GM13976 (cell line): ENCODE measurements around the gene SMIM12.

Experiments used
- DNase-seq: peaks from one replicate; pipeline ENCODE4 v3.0.0; 2012; ENCODE audit warnings: low spot score
- in situ Hi-C: fragments of 300-500 bp; cut with MboI; formaldehyde crosslinking; loops from one replicate; pipeline ENCODE4 v1.12.0; 2022; ENCODE audit warnings: low sequenced_read_pairs, mixed read lengths, inconsistent platforms; ENCODE audit not compliant: unreplicated experiment
- TF ChIP-seq, protein P1 (sequence below): IDR thresholded peaks from 2 replicates; pipeline ENCODE4 v1.5.1; 2012; ENCODE audit warnings: borderline replicate concordance, mild to moderate bottlenecking; ENCODE audit not compliant: insufficient read depth; ENCODE audit errors: extremely low read depth, missing control alignments, control extremely low read depth

SMIM12 gene

DNA sequence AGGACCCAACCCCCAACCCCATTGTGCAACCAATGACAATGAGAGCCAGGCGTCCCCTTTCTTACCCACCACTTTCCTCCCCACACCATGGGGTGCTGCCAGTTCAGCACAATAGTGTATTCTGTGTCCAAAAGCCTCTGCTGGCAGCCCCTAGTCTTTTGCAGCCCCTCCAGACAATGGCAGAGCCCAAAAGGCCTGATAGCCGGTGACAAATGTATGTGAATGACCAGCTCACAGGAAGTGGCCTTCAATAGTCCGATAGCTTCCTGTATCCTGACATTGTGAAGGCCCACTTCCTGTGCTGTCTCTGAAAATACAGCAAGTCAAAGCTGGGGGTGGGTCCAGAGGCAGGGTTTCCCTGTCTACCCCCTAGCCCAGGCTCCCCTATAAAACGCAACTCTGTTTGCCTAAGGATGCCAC is 16.6 kb downstream of the SMIM12 start:
- in situ Hi-C loops = no loop called here
- no peak for DNase-seq
- TF ChIP-seq, protein P1, sequence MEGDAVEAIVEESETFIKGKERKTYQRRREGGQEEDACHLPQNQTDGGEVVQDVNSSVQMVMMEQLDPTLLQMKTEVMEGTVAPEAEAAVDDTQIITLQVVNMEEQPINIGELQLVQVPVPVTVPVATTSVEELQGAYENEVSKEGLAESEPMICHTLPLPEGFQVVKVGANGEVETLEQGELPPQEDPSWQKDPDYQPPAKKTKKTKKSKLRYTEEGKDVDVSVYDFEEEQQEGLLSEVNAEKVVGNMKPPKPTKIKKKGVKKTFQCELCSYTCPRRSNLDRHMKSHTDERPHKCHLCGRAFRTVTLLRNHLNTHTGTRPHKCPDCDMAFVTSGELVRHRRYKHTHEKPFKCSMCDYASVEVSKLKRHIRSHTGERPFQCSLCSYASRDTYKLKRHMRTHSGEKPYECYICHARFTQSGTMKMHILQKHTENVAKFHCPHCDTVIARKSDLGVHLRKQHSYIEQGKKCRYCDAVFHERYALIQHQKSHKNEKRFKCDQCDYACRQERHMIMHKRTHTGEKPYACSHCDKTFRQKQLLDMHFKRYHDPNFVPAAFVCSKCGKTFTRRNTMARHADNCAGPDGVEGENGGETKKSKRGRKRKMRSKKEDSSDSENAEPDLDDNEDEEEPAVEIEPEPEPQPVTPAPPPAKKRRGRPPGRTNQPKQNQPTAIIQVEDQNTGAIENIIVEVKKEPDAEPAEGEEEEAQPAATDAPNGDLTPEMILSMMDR = no peak

DNA sequence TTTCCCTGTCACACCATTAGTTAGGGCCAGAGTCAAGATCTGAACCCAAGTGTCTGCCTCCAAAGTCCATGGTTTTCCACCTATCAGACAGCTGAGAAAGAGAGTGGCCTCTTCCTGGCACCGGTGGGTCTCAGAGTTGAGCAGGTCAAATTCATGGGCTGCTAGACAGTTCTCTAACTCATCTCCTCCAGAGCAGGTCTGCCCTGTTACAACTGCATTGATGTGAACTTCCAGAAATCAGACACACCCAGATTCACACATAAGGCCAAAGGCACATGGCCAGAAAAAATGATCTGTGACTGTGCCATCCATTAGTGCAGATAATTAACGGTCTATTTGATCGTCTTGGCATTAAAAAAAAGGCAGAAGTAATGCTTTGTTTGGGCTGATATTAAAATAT is 17.5 kb downstream of the SMIM12 start:
- DNase-seq = no peak
- TF ChIP-seq, protein P1 = no peak
- in situ Hi-C loops = no loop called here

- in situ Hi-C loops = no loop called here
- TF ChIP-seq, protein P1 = no peak
Measured at GRCh38 chr1:34840426-34840825, 19.1 kb downstream of the SMIM12 start.

GRCh38 chr1:34839526-34840305 is 19.8 kb downstream of the SMIM12 start:
- TF ChIP-seq, protein P1 = no peak
- DNase-seq = no peak
- in situ Hi-C loops = no loop called here

More at GRCh38 chr1:34840426-34840825, 19.1 kb downstream of the SMIM12 start:
- no peak for DNase-seq

- in situ Hi-C loops = no loop called here
- TF ChIP-seq, protein P1 = no peak
- DNase-seq = no peak
Measured at GRCh38 chr1:34833711-34834110, 25.8 kb downstream of the SMIM12 start.

DNA sequence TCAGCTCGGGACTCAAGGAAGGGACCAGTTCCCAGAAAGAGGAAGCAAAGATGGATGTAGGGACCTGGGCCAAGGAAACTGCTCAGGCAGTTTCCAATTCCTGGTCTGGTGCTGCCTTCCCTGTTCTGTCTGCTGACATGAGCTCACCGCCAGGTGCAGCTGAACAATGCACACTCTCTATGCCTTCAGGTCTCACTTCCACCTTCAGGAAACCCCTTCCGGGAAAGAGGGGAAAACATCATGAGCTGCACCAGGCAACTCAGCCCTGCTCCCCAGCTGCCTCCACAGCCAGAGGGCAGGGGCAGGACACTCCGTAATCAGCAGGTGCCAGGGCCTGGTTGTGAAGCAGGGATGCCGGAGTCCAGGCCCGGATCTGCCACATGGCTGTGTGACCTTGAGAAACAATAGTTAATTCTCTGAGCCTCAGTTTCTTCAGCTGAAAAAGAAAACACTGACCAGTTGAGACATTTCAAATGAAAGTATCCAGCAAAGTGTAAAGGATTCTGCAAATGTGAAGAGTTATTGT is 27.8 kb downstream of the SMIM12 start:
- in situ Hi-C loops = no loop called here
- DNase-seq = no peak
- TF ChIP-seq, protein P1 = no peak
